Heart left ventricle (tissue), 16 donors: ENCODE measurements around the gene UGDH. TPM values are rescaled to one million over a fixed set of nuclear protein-coding genes. Genes with fewer than 3 reads are reported as not detected.

Experiments
- ATAC-seq, 4 donors: fragments of 200-7000 bp; cut with Tn5 transposase; one replicate each; pipeline ENCODE4 v1.9.1; 2020 to 2022; ENCODE audit warnings: moderate library complexity in 4 of 4, mild to moderate bottlenecking in 3 of 4, moderate number of reproducible peaks in 1 of 4
- DNase-seq, 5 donors: peaks; one replicate each; pipeline ENCODE4 v3.0.0-alpha.2; 2020
- H3K27ac ChIP-seq, 12 donors: fragments of 200-600 bp; sonication (generic) in 4 of 12; one replicate each; pipeline versions ENCODE4 v1.5.0 to v1.8.0; 2016 to 2022; ENCODE audit warnings: mild to moderate bottlenecking in 2 of 12
- H3K27me3 ChIP-seq, 9 donors: fragments of 200-600 bp; sonication (generic) in 2 of 9; one replicate each; pipeline versions ENCODE4 v1.5.1 to v1.8.0; 2016 to 2022; ENCODE audit warnings: mild to moderate bottlenecking in 3 of 9
- H3K36me3 ChIP-seq, 9 donors: fragments of 200-600 bp; sonication (generic) in 2 of 9; one replicate each; pipeline versions ENCODE4 v1.5.0 to v1.8.0; 2018 to 2022; ENCODE audit warnings: mild to moderate bottlenecking in 2 of 9
- H3K4me1 ChIP-seq, 12 donors: fragments of 200-600 bp; sonication (generic) in 4 of 12; one replicate each; pipeline versions ENCODE4 v1.5.0 to v1.8.0; 2016 to 2022; ENCODE audit warnings: mild to moderate bottlenecking in 3 of 12
- H3K4me3 ChIP-seq, 12 donors: fragments of 200-600 bp; sonication (generic) in 4 of 12; one replicate each; pipeline versions ENCODE4 v1.5.0 to v1.8.0; 2017 to 2022; ENCODE audit warnings: mild to moderate bottlenecking in 9 of 12, moderate library complexity in 4 of 12
- H3K9me3 ChIP-seq, 12 donors: fragments of 200-600 bp; sonication (generic) in 4 of 12; one replicate each; pipeline versions ENCODE4 v1.5.0 to v1.8.0; 2016 to 2022; ENCODE audit warnings: mild to moderate bottlenecking in 1 of 12
- CTCF ChIP-seq, 12 donors: fragments of 200-600 bp; sonication (generic) in 4 of 12; IDR thresholded peaks; one replicate each; pipeline versions ENCODE4 v1.5.0 to v1.8.0; 2018 to 2022; ENCODE audit warnings: antibody characterized with exemption in 12 of 12, mild to moderate bottlenecking in 5 of 12
- POLR2A ChIP-seq, 2 donors: fragments of 450-650 bp; IDR thresholded peaks; one replicate each; pipeline ENCODE4 v1.6.1; 2017; ENCODE audit warnings: antibody characterized with exemption in 2 of 2, mild to moderate bottlenecking in 2 of 2, moderate library complexity in 2 of 2
- WGBS, 4 donors: extraction: QIAGEN DNeasy Blood & Tissue Kit in 2 of 4; methylation state at CpG; one replicate each; pipeline versions ENCODE4 v1.1.5 to v1.1.7; 2013 to 2018; 5-methylcytosine and 5-hydroxymethylcytosine counted together
- intact Hi-C, 10 donors: fragments of 100-400 bp; cut with DNase I; formaldehyde crosslinking; loops; one replicate each; pipeline versions ENCODE4 v1.11.1 to v1.14.2; 2022
- polyA plus RNA-seq, 2 donors: library from polyadenylated mRNA; stranded (reverse); fragments of 200-250 nt; gene quantifications; one replicate each; pipeline ENCODE4 v1.2.3, GENCODE V29; 2013
- total RNA-seq, 9 donors: library from RNA; depleted of rRNA in 2 of 9; stranded (reverse); fragments of >200 nt in 2 of 9; fragmentation: NEBNext Ultra II Directional in 3 of 9; extraction: Animal tissue kit (Norgen Biotek cat#: 25700) in 3 of 9; gene quantifications; one replicate each; pipeline versions ENCODE4 v1.1.0 to v1.2.4, GENCODE V29; 2016 to 2023
- donor health status: ischemic (EF 13 %, LVEDD 7.1; RV severe dilation, severe dysfunction).
- donor health status: healthy with polysubstance abuse.
- donor health status: DM: no; HTN: yes; CAD: no.
- donor health status: DM: no; HTN: no; CAD: no.
- donor health status: ischemic (EF 25% LVEDD 6.9; RV normal size, moderate dysfunction).
- donor health status: ischemic (EF 25% LVEDD 5.7; RV mildly dilated, moderate dysfunction).
- donor health status: healthy.
- donor health status: DM: yes; HTN: yes; CAD: no.
- donor health status: ischemic (EF 35%, LVEDD 5.7; RV mildly dilated, moderate dysfunction).
- donor health status: nonischemic (EF 11% LVEDD 7.7; RV severe dilation, severe dysfunction).
- donor health status: DM: yes; HTN: yes; CAD: no.
- donor health status: PGD.
- donor health status: ischemic (EF 29% LVEDD 5.4; RV normal size, mild dysfunction).
- donor health status: nonischemic (EF 23%, LVEDD 6.1; RV moderate dilation, normal function).

The UGDH gene
- total and polyA plus RNA-seq, 11 donors, result 2.3 to 28.6 (median 16.5) TPM

GRCh38 chr4:39455486-39455885, 71.8 kb downstream of the UGDH start:
- Histone ChIP-seq H3K9me3 (no peaks in the 10 kb centered on the region), H3K27me3 (no peaks in the 10 kb centered on the region), H3K27ac (no peak overlapping the region), H3K4me3 (no peak overlapping the region), H3K4me1 (peaks cover 10 to 37% (median 27%) of the 10 kb centered on the region in 12 donors), H3K36me3 (peaks cover 5 to 76% (median 73%) of the 10 kb centered on the region in 9 donors)
- intact Hi-C loops, result loop anchor here in 4 of 10 donors (5.0 to 10.0 kb wide), 4 partner anchors 69 to 182 kb away; partner anchors contain the start of genes SMIM14 (in 2 of the 4), UGDH (in 2 of the 4) and RFC1 (in 1 of the 4)
- TF ChIP-seq POLR2A (IDR thresholded peaks at IDR 0.05) (no peak), CTCF (IDR thresholded peaks at IDR 0.05) (no peak)
- 92 to 95% (median 94%) methylated on average over 6 of the region's 6 CpGs for WGBS, 4 donors
- ATAC-seq (no peak), DNase-seq (no peak)

- intact Hi-C loops, result loop anchor here in 2 of 10 donors (10.0 kb wide), 2 partner anchors 71 to 89 kb away; partner anchors contain the start of genes RFC1 (in 1 of the 2) and UGDH (in 1 of the 2)
- WGBS, 4 donors, result 55 to 81% (median 80%) methylated on average over 2 of the region's 2 CpGs
- TF ChIP-seq CTCF (IDR thresholded peaks at IDR 0.05), result no peak
- no peak for TF ChIP-seq POLR2A (IDR thresholded peaks at IDR 0.05)
- Histone ChIP-seq H3K27ac (no peak overlapping the region), H3K4me1 (peaks cover 10 to 29% (median 21%) of the 10 kb centered on the region in 12 donors), H3K27me3 (no peaks in the 10 kb centered on the region), H3K4me3 (no peak overlapping the region), H3K36me3 (peaks cover 5 to 93% (median 86%) of the 10 kb centered on the region in 9 donors), H3K9me3 (no peaks in the 10 kb centered on the region)
- ATAC-seq (no peak), DNase-seq (no peak)
Measured at GRCh38 chr4:39453738-39454137, 73.5 kb downstream of the UGDH start.

- H3K9me3 ChIP-seq, result no peaks in the 10 kb centered on the region
- 85 to 89% (median 87%) methylated on average over 11 of the region's 11 CpGs for WGBS, 4 donors
- H3K27ac ChIP-seq, result no peak overlapping the region
- peaks cover 5 to 97% (median 90%) of the 10 kb centered on the region in 9 donors for H3K36me3 ChIP-seq
- TF ChIP-seq POLR2A (IDR thresholded peaks at IDR 0.05) (no peak), CTCF (IDR thresholded peaks at IDR 0.05) (no peak)
- intact Hi-C loops, result loop anchor here in 2 of 10 donors (10.0 kb wide), 2 partner anchors 72 to 88 kb away; partner anchors contain the start of genes RFC1 (in 1 of the 2) and UGDH (in 1 of the 2)
- H3K4me3 ChIP-seq, result no peak overlapping the region
- no peaks in the 10 kb centered on the region for H3K27me3 ChIP-seq
- DNase-seq (no peak), ATAC-seq (no peak)
- H3K4me1 ChIP-seq, result peaks cover 10 to 27% (median 21%) of the 10 kb centered on the region in 12 donors
Measured at GRCh38 chr4:39452860-39453587, 74.2 kb downstream of the UGDH start.

- H3K27me3 ChIP-seq, result no peaks in the 10 kb centered on the region
- 84 to 89% (median 85%) methylated on average over 6 of the region's 6 CpGs for WGBS, 4 donors
- DNase-seq (no peak), ATAC-seq (no peak)
- intact Hi-C loops, result loop anchor here in 2 of 10 donors (10.0 kb wide), 2 partner anchors 72 to 88 kb away; partner anchors contain the start of genes RFC1 (in 1 of the 2) and UGDH (in 1 of the 2)
- H3K9me3 ChIP-seq, result no peaks in the 10 kb centered on the region
- H3K27ac ChIP-seq, result no peak overlapping the region
- peaks cover 5 to 91% (median 86%) of the 10 kb centered on the region in 9 donors for H3K36me3 ChIP-seq
- TF ChIP-seq POLR2A (IDR thresholded peaks at IDR 0.05) (no peak), CTCF (IDR thresholded peaks at IDR 0.05) (no peak)
- no peak overlapping the region for H3K4me3 ChIP-seq
- H3K4me1 ChIP-seq, result peaks cover 7 to 23% (median 15%) of the 10 kb centered on the region in 12 donors
Measured at GRCh38 chr4:39452153-39452859, 74.9 kb downstream of the UGDH start.
